ENCODE measurements around the gene KRTAP10-5.

KRTAP10-5 gene

GRCh38 chr21:44568261-44568660 lies 12.1 kb downstream of the KRTAP10-5 start:
- TF ChIP-seq CTCF (IDR thresholded peaks at IDR 0.05): no peak
- H3K27ac ChIP-seq: no peak overlapping the region
- H3K9me3 ChIP-seq: no peaks in the 10 kb centered on the region
- H3K4me1 ChIP-seq (ENCODE audit: control insufficient read depth in 1 of 2, insufficient read depth in 1 of 2, low read depth in 1 of 2, low read length in 1 of 2): peaks cover 0 to 5% of the 10 kb centered on the region in 2 experiments
- H3K4me3 ChIP-seq (ENCODE audit: low read depth in 1 of 2, low read length in 1 of 2): no peak overlapping the region
- no peaks in the 10 kb centered on the region for H3K36me3 ChIP-seq
- peaks cover 7% of the 10 kb centered on the region for H3K27me3 ChIP-seq

GRCh38 chr21:44567481-44568171 lies 12.8 kb downstream of the KRTAP10-5 start:
- no peak overlapping the region for H3K4me3 ChIP-seq (ENCODE audit: low read depth in 1 of 2, low read length in 1 of 2)
- peaks cover 0 to 5% of the 10 kb centered on the region in 2 experiments for H3K4me1 ChIP-seq (ENCODE audit: control insufficient read depth in 1 of 2, insufficient read depth in 1 of 2, low read depth in 1 of 2, low read length in 1 of 2)
- no peak for TF ChIP-seq CTCF (IDR thresholded peaks at IDR 0.05)

GRCh38 chr21:44566403-44566802 lies 14.0 kb downstream of the KRTAP10-5 start:
- Histone ChIP-seq H3K27me3 (peaks cover 5% of the 10 kb centered on the region), H3K27ac (no peak overlapping the region), H3K9me3 (no peaks in the 10 kb centered on the region), H3K36me3 (no peaks in the 10 kb centered on the region), H3K4me3 (ENCODE audit: low read depth in 1 of 2, low read length in 1 of 2) (no peak overlapping the region), H3K4me1 (ENCODE audit: control insufficient read depth in 1 of 2, insufficient read depth in 1 of 2, low read depth in 1 of 2, low read length in 1 of 2) (peaks cover 0 to 5% of the 10 kb centered on the region in 2 experiments)
- TF ChIP-seq CTCF (IDR thresholded peaks at IDR 0.05): no peak

More at GRCh38 chr21:44567481-44568171, 12.8 kb downstream of the KRTAP10-5 start:
- Histone ChIP-seq H3K36me3 (no peaks in the 10 kb centered on the region), H3K27me3 (peaks cover 5% of the 10 kb centered on the region), H3K9me3 (no peaks in the 10 kb centered on the region), H3K27ac (no peak overlapping the region)

- H3K36me3 ChIP-seq: no peaks in the 10 kb centered on the region
- no peak overlapping the region for H3K27ac ChIP-seq
- H3K4me1 ChIP-seq (ENCODE audit: control insufficient read depth in 1 of 2, insufficient read depth in 1 of 2, low read depth in 1 of 2, low read length in 1 of 2): peaks cover 0 to 5% of the 10 kb centered on the region in 2 experiments
- no peak overlapping the region for H3K4me3 ChIP-seq (ENCODE audit: low read depth in 1 of 2, low read length in 1 of 2)
- H3K9me3 ChIP-seq: no peaks in the 10 kb centered on the region
- H3K27me3 ChIP-seq: peaks cover 7% of the 10 kb centered on the region
- TF ChIP-seq CTCF (IDR thresholded peaks at IDR 0.05): no peak
These were observed 15.4 kb downstream of the KRTAP10-5 start for GRCh38 chr21:44564886-44565598.

GRCh38 chr21:44564099-44564498 lies 16.3 kb downstream of the KRTAP10-5 start:
- no peak for TF ChIP-seq CTCF (IDR thresholded peaks at IDR 0.05)
- Histone ChIP-seq H3K4me3 (ENCODE audit: low read depth in 1 of 2, low read length in 1 of 2) (no peak overlapping the region), H3K27me3 (peaks cover 12% of the 10 kb centered on the region), H3K36me3 (no peaks in the 10 kb centered on the region), H3K27ac (no peak overlapping the region), H3K4me1 (ENCODE audit: control insufficient read depth in 1 of 2, insufficient read depth in 1 of 2, low read depth in 1 of 2, low read length in 1 of 2) (peaks cover 0 to 5% of the 10 kb centered on the region in 2 experiments), H3K9me3 (no peaks in the 10 kb centered on the region)

Data from neutrophil (primary cell).